ENCODE data around the gene PRRC2B.

DNA sequence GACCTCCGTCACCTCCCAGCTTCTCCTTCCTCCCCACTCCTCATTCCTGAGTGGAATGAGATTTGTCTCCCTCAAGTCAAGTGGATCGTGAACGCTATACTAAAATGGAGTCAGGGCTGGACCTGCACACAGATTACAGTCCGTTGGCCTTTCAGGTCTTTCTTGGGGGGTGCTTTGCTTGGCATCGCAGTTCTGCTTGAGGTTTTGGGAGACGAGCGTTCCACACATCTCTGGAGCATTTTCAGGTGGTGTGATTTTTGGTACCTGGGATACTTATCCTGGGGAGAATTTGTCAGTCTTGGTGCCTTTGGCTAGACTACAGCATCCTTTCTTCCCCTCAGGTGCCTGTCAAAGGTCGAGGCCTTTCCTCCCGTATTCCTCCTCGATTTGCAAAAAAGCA lies 85.0 kb downstream of the PRRC2B start:
- TF ChIP-seq, protein P1, sequence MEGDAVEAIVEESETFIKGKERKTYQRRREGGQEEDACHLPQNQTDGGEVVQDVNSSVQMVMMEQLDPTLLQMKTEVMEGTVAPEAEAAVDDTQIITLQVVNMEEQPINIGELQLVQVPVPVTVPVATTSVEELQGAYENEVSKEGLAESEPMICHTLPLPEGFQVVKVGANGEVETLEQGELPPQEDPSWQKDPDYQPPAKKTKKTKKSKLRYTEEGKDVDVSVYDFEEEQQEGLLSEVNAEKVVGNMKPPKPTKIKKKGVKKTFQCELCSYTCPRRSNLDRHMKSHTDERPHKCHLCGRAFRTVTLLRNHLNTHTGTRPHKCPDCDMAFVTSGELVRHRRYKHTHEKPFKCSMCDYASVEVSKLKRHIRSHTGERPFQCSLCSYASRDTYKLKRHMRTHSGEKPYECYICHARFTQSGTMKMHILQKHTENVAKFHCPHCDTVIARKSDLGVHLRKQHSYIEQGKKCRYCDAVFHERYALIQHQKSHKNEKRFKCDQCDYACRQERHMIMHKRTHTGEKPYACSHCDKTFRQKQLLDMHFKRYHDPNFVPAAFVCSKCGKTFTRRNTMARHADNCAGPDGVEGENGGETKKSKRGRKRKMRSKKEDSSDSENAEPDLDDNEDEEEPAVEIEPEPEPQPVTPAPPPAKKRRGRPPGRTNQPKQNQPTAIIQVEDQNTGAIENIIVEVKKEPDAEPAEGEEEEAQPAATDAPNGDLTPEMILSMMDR (IDR thresholded peaks at IDR 0.05) = no peak
- TF ChIP-seq POLR2A (IDR thresholded peaks at IDR 0.05) = no peak

Data from right lobe of liver (tissue), 4 donors.